ENCODE results near the gene PRELP. TPM values are rescaled to one million over a fixed set of nuclear protein-coding genes. Genes with fewer than 3 reads are reported as not detected.

Gene PRELP
- total and polyA plus RNA-seq, 10 of the 15 experiments (the other 5 are each of a cell fraction or from before 2014, with no cell fraction given) = 0.03 to 0.05 TPM; not detected in 8

DNA sequence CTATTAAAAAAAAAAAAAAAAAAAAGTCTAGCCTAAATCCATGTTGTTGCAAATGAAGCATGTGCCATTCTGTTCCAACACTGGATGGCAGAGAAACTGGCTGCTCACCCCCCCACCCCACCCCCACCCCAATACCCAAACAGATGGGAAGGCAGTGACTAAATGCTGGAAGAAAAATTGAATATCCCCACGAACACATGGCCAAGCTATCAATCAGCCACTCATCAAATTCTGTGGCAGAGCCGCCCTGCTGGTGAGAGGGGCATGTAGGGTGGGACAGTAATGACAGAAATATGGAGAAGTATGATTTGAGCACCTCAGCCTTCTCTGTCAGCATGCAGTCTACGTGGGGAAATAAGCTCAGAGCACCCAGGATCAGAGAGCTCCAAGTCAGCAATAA, 52.5 kb downstream of the PRELP start:
- H3K9ac ChIP-seq (ENCODE audit: control insufficient read depth, insufficient read depth, low read length) = no peak overlapping the region
- H3K27ac ChIP-seq (ENCODE audit: control insufficient read depth, insufficient read depth) = no peak overlapping the region
- H3K4me2 ChIP-seq (ENCODE audit: control insufficient read depth, insufficient read depth) = no peak overlapping the region
- peaks cover 0 to 3% of the 10 kb centered on the region in 2 experiments; a peak in 3 of 4 replicates for H3K27me3 ChIP-seq (replicated peaks in 1 of 2; ENCODE audit: control insufficient read depth in 2 of 2, insufficient read depth in 2 of 2, low read length in 1 of 2)
- in situ Hi-C loops (cut with MboI) (no loop called here), intact Hi-C loops (cut with micrococcal nuclease; ENCODE audit: unreplicated experiment) (no loop called here)
- WGBS (ENCODE audit: insufficient coverage, insufficient replicate concordance, low lambda C conversion rate, missing lambda C conversion rate) = 0% methylated on average over 3 of the region's 3 CpGs
- FAIRE-seq (no peak), DNase-seq (ENCODE audit: low read depth, low spot score) (no peak), ATAC-seq (no peak)
- H3K4me3 ChIP-seq = no peak overlapping the region
- no peaks in the 10 kb centered on the region for H4K20me1 ChIP-seq (ENCODE audit: control insufficient read depth, insufficient read depth)
- H3K36me3 ChIP-seq (ENCODE audit: control insufficient read depth in 2 of 2, insufficient read depth in 2 of 2, low read length in 1 of 2) = no peaks in the 10 kb centered on the region
- H2AFZ ChIP-seq (ENCODE audit: control insufficient read depth, low read depth, low read length) = no peak overlapping the region
- H3K4me1 ChIP-seq (ENCODE audit: control insufficient read depth, insufficient read depth, low read length) = no peaks in the 10 kb centered on the region
- BruUV-seq (replicated peaks) = no TSS peak
- no peaks in the 10 kb centered on the region for H3K79me2 ChIP-seq (ENCODE audit: control insufficient read depth, insufficient read depth, low read length)
- ChIA-PET POLR2A (no interaction called here), RAD21 (ENCODE audit: unreplicated experiment) (no interaction called here), CTCF (no interaction called here), SMC1A (ENCODE audit: uncharacterized antibody, unreplicated experiment) (no interaction called here)
- no peaks in the 10 kb centered on the region for H3K9me3 ChIP-seq (replicated peaks; ENCODE audit: control insufficient read depth, insufficient read depth, low read length)
- TF ChIP-seq SIX5 (IDR thresholded peaks at IDR 0.05; ENCODE audit: low read depth, low read length, severe bottlenecking) (no peak), KDM1A (IDR thresholded peaks at IDR 0.05; ENCODE audit: borderline replicate concordance) (no peak), ZNF274 (IDR thresholded peaks at IDR 0.05; ENCODE audit: insufficient read depth, insufficient read length) (no peak), MXI1 (IDR thresholded peaks at IDR 0.05; ENCODE audit: low read depth, low read length) (no peak), MTA3 (IDR thresholded peaks at IDR 0.05; ENCODE audit: borderline replicate concordance, low read length) (no peak), POLR2AphosphoS2 (IDR thresholded peaks at IDR 0.05; ENCODE audit: low read depth, low read length) (no peak), CHD2 (IDR thresholded peaks at IDR 0.05; ENCODE audit: borderline replicate concordance, low read depth, low read length) (no peak), SREBF1 (IDR thresholded peaks at IDR 0.05; ENCODE audit: low read length) (no peak), NFYB (IDR thresholded peaks at IDR 0.05; ENCODE audit: insufficient read depth, low read depth, low read length) (no peak), EP300 (IDR thresholded peaks at IDR 0.05; ENCODE audit: borderline replicate concordance in 1 of 2, control insufficient read depth in 1 of 2, low read depth in 2 of 2, low read length in 2 of 2) (no peak), MEF2B (IDR thresholded peaks at IDR 0.05; ENCODE audit: partially characterized antibody, poor library complexity, severe bottlenecking) (no peak), EED (IDR thresholded peaks at IDR 0.05; ENCODE audit: low read depth) (no peak)
- TF ChIP-seq, protein P1, sequence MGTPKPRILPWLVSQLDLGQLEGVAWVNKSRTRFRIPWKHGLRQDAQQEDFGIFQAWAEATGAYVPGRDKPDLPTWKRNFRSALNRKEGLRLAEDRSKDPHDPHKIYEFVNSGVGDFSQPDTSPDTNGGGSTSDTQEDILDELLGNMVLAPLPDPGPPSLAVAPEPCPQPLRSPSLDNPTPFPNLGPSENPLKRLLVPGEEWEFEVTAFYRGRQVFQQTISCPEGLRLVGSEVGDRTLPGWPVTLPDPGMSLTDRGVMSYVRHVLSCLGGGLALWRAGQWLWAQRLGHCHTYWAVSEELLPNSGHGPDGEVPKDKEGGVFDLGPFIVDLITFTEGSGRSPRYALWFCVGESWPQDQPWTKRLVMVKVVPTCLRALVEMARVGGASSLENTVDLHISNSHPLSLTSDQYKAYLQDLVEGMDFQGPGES (IDR thresholded peaks at IDR 0.05) = no peak
- TF ChIP-seq, protein P2, sequence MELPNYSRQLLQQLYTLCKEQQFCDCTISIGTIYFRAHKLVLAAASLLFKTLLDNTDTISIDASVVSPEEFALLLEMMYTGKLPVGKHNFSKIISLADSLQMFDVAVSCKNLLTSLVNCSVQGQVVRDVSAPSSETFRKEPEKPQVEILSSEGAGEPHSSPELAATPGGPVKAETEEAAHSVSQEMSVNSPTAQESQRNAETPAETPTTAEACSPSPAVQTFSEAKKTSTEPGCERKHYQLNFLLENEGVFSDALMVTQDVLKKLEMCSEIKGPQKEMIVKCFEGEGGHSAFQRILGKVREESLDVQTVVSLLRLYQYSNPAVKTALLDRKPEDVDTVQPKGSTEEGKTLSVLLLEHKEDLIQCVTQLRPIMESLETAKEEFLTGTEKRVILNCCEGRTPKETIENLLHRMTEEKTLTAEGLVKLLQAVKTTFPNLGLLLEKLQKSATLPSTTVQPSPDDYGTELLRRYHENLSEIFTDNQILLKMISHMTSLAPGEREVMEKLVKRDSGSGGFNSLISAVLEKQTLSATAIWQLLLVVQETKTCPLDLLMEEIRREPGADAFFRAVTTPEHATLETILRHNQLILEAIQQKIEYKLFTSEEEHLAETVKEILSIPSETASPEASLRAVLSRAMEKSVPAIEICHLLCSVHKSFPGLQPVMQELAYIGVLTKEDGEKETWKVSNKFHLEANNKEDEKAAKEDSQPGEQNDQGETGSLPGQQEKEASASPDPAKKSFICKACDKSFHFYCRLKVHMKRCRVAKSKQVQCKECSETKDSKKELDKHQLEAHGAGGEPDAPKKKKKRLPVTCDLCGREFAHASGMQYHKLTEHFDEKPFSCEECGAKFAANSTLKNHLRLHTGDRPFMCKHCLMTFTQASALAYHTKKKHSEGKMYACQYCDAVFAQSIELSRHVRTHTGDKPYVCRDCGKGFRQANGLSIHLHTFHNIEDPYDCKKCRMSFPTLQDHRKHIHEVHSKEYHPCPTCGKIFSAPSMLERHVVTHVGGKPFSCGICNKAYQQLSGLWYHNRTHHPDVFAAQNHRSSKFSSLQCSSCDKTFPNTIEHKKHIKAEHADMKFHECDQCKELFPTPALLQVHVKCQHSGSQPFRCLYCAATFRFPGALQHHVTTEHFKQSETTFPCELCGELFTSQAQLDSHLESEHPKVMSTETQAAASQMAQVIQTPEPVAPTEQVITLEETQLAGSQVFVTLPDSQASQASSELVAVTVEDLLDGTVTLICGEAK (IDR thresholded peaks at IDR 0.05; ENCODE audit: borderline replicate concordance) = no peak
- TF ChIP-seq, protein P3, sequence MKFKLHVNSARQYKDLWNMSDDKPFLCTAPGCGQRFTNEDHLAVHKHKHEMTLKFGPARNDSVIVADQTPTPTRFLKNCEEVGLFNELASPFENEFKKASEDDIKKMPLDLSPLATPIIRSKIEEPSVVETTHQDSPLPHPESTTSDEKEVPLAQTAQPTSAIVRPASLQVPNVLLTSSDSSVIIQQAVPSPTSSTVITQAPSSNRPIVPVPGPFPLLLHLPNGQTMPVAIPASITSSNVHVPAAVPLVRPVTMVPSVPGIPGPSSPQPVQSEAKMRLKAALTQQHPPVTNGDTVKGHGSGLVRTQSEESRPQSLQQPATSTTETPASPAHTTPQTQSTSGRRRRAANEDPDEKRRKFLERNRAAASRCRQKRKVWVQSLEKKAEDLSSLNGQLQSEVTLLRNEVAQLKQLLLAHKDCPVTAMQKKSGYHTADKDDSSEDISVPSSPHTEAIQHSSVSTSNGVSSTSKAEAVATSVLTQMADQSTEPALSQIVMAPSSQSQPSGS (IDR thresholded peaks at IDR 0.05; ENCODE audit: low read length) = no peak
- TF ChIP-seq, protein P4, sequence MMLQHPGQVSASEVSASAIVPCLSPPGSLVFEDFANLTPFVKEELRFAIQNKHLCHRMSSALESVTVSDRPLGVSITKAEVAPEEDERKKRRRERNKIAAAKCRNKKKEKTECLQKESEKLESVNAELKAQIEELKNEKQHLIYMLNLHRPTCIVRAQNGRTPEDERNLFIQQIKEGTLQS (IDR thresholded peaks at IDR 0.05; ENCODE audit: borderline replicate concordance, extremely low read depth, low read depth, low read length) = no peak

All from GM12878 (cell line).